Mononuclear cell (primary cell): ENCODE measurements around the gene GBF1. TPM values are rescaled to one million over a fixed set of nuclear protein-coding genes. Genes with fewer than 3 reads are reported as not detected.

ENCODE experiments used
- H3K27me3 ChIP-seq: 2 replicates; pipeline ENCODE4 v1.6.0; 2011; ENCODE audit warnings: low read length, control low read depth; ENCODE audit not compliant: insufficient read depth
- H3K4me1 ChIP-seq: 2 replicates; pipeline ENCODE4 v1.5.1; 2011; ENCODE audit warnings: mild to moderate bottlenecking, low read length, control low read depth; ENCODE audit not compliant: insufficient read depth
- H3K4me3 ChIP-seq: 2 replicates; pipeline ENCODE4 v1.5.1; 2011; ENCODE audit warnings: mild to moderate bottlenecking, low read length, moderate library complexity
- H3K9me3 ChIP-seq: 2 replicates; pipeline ENCODE4 v1.5.1; 2011; ENCODE audit warnings: low read depth, mild to moderate bottlenecking, control low read depth, low read length
- total RNA-seq: library from RNA; depleted of rRNA; stranded (reverse); fragments of >200 nt; gene quantifications from one replicate; pipeline ENCODE4 v1.2.3, GENCODE V29; 2012

The GBF1 gene
- total RNA-seq, 1 donor, result 16.7 TPM

DNA sequence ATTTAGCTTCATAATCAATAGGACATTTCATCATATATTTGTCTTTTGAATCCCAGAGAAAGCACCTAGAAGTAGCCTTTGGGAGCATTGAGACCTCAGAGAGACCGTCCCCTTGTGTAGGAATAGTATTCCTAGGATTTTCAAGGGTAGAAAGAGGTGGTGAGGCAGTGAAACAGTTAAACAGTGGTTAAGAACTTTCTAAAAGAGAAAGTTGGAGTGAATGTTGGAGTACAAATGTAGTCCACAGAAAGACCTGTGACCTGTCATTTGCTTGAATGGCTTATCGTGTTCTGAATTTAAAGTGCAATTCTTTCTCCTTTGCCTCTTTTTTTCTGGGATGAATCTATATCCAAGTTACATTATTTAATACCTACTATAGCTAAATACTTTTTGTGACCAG is 30.0 kb downstream of the GBF1 start:
- H3K9me3 ChIP-seq, result no peaks in the 10 kb centered on the region
- no peak overlapping the region for H3K4me3 ChIP-seq
- peaks cover 14% of the 10 kb centered on the region for H3K4me1 ChIP-seq

DNA sequence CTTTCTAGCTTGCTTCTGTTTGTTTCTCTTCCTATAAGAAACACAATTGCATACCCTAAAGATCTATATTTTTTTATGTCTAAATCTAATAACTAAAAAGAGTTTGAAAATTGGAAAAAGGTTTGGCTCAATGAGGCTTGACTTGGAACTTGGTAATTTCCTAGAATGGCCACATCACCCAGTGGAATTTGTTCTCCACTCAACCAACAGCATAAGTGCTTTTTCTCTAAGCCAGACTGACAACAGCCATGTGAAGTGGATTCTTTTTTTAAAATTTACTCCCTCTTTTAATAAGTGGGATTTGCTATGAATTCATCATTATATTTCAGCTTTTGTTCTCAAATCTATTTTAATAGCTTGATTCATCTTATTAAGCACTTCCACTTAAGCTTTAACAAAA is 33.8 kb downstream of the GBF1 start:
- H3K4me1 ChIP-seq, result peaks cover 16% of the 10 kb centered on the region
- no peak overlapping the region for H3K4me3 ChIP-seq
- H3K27me3 ChIP-seq, result no peaks in the 10 kb centered on the region
- H3K9me3 ChIP-seq, result no peaks in the 10 kb centered on the region

More for the DNA sequence above, 30.0 kb downstream of the GBF1 start:
- H3K27me3 ChIP-seq, result no peaks in the 10 kb centered on the region

DNA sequence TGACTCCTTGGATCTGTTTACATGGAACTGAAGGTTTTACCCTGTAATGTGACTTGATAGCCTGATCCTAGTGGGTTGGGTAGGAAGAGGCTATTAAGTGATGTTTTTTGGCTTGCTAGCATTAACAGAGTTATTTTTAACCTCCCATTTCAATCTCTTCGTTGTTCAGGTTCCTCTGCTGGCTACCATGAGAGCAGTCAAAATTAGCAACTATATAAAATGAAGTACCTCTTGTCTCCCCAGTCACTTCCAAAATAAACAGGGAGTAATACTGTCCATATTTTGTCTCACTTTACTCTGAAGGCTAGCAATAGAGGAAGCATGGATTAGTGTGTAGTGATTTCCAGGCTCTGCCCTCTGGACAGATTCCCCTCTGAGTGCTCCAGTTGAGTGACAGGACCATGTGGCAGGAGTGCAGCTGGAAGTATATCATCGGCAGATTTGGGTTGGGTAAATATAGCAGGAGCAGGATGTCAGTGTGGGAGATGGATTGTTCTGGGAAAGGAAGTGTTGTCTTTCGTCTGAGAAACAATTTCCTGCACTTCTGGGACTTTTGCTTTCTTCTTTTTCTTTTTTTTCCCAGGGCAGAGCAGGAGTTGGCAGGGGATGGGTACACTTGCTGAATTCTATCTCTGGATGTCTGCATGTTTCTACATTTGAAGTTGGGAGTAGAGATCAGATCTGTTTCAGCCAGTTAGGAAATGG is 35.2 kb downstream of the GBF1 start:
- no peaks in the 10 kb centered on the region for H3K27me3 ChIP-seq

DNA sequence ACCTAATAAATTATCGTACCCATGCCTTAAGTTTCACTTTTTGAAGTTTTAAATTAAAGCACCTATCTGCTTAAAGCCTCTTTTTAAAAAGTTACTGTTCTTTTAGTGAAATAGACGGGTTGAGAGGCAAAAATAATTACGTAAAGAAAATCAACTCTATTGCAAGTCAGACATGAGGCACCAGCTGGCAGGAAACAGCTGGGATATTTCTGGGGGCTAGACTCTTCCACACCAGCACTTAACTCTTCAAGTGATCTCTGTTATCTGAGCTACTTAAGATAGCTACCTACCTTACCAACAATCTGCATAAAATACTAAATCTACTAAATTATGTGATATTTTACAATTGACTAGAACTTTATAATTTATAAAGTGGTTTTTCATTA is 35.8 kb downstream of the GBF1 start:
- Histone ChIP-seq H3K4me3 (no peak overlapping the region), H3K4me1 (peaks cover 16% of the 10 kb centered on the region), H3K9me3 (no peaks in the 10 kb centered on the region)

More for the DNA sequence above, 35.2 kb downstream of the GBF1 start:
- Histone ChIP-seq H3K9me3 (no peaks in the 10 kb centered on the region), H3K4me3 (no peak overlapping the region), H3K4me1 (peaks cover 16% of the 10 kb centered on the region)

DNA sequence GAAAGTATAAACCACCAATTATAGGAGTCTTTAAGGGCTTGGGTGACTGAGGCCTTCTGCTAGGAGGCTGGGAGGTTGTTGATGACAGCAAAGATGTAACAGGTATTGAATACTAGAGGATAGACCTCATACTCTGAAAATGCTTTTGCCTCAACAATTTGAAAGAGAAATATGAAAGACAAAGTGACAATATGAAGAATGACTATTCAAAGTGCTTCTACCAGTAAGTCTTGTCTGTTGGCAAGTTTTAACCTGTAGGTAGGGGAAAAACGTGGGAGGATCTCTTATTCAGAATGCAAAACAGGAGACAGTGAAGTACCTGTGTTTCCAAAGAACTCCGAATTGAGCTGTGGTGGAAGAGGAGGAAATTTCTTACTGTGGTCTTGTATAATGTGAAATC is 38.2 kb downstream of the GBF1 start:
- Histone ChIP-seq H3K9me3 (no peaks in the 10 kb centered on the region), H3K27me3 (no peaks in the 10 kb centered on the region), H3K4me1 (peaks cover 16% of the 10 kb centered on the region), H3K4me3 (no peak overlapping the region)

More for the DNA sequence above, 35.8 kb downstream of the GBF1 start:
- H3K27me3 ChIP-seq, result no peaks in the 10 kb centered on the region

DNA sequence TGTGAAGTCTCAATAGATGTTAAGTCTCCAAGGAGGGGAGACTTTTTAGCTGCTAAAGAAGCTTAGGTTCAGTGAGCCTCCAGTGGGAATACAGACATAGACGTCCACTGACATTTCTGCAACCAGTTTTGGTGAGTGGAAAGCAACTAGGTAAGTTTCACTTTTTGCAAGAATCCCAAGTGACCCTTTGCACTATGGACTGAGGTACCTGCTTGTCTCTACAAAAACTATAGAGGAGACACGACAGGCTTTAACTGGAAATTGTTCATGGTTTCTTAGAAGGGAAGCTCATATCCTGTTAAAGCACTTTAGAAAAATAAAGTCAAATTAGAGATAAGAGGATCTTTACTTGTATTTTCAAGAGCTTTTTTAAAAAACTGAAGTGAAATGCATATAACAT is 38.6 kb downstream of the GBF1 start:
- Histone ChIP-seq H3K4me3 (no peak overlapping the region), H3K4me1 (peaks cover 16% of the 10 kb centered on the region), H3K27me3 (no peaks in the 10 kb centered on the region), H3K9me3 (no peaks in the 10 kb centered on the region)

DNA sequence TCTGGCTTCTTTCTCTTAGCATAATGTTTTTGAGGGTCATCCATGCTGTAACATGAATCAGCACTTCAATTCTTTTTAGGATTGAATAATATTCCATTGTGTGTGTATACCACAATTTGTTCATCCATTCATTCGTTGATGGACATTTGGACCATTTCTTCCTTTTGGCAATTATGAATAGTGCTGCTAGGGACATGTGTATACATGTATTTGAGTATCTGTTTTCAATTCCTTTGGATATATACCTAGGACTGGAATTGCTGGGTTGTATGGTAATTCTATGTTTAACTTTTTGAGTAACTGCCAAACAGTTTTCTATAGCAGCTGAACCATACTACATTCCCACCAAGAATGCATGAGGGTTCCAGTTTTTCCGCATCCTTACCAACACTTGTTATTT is 39.2 kb downstream of the GBF1 start:
- Histone ChIP-seq H3K4me3 (no peak overlapping the region), H3K9me3 (no peaks in the 10 kb centered on the region), H3K4me1 (peaks cover 15% of the 10 kb centered on the region), H3K27me3 (no peaks in the 10 kb centered on the region)

DNA sequence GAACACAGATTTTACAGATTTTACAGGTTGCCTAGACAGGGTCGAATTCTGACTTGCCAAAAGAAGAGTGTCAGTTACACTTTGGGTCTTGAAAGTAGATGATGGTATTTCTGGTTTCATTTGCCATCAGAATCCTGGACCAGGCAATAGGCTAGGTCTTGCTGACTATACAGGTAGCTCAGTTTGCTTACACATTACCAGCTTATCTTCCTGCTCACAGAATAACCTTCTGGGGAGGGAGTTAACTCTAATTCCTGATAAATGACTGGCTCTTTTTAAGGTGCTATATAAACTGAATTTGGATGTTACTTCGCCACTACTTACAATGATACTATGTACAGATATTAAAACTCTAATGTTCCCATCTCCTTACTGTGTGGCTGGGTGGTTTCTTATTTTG is 39.8 kb downstream of the GBF1 start:
- peaks cover 9% of the 10 kb centered on the region for H3K4me1 ChIP-seq
- no peak overlapping the region for H3K4me3 ChIP-seq
- H3K27me3 ChIP-seq, result no peaks in the 10 kb centered on the region
- H3K9me3 ChIP-seq, result no peaks in the 10 kb centered on the region

DNA sequence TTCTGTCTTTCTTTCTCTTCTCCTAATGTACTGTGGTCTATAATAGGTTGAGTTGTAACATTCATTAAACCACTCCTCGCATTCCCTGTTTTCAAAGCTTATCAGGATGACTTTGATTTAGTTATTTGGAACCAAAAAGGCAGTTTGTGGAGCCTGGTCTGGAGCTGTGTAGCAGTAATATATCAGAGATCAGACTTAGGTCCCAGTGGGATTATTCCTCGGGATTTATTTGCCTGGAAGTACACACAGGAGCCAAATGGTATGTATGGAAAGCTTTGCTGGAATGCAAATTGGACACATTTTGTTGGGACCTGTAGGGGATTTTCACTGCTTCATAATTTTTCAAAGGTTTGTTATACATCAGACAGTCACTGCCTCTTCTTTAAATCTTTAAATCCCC is 40.9 kb downstream of the GBF1 start:
- Histone ChIP-seq H3K9me3 (no peaks in the 10 kb centered on the region), H3K27me3 (no peaks in the 10 kb centered on the region), H3K4me1 (no peaks in the 10 kb centered on the region), H3K4me3 (no peak overlapping the region)

DNA sequence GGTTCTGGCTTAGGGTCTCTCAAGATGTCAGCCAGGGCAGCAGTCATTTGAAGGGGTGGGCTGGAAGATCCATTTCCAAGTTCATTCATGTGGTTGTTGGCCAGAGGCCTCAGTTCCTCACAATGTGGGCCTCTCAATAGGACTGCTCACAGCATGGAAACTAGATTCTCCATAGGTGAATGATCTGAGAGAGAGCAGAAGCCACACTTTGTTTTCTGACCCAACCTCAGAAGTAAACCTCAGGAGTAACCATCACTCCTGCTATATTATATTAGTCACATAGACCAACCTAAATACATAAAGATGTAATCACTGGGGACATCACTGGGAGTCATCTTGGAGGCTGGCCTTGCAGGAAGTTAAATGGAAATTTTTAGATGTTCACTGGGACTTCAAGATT is 42.2 kb downstream of the GBF1 start:
- Histone ChIP-seq H3K9me3 (no peaks in the 10 kb centered on the region), H3K4me3 (no peak overlapping the region), H3K27me3 (no peaks in the 10 kb centered on the region), H3K4me1 (no peaks in the 10 kb centered on the region)

DNA sequence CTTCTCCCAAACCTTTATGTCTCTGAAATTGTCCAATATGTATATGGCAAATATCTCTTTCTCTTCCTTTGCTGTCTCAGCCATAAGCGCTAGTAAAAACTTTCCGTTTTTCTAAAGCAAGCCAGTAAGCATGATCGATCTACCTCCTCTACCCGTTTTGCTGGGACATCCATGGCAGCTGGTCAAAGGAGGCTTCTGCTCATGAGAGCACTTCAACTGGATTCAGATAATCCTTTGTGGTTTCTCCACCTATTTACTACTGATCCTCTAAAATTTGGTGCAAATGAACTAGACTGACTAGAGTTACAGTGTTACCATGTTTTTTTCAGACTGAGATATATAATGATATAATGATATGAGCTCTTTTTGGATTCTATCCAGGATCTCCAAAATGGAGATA is 42.7 kb downstream of the GBF1 start:
- H3K4me3 ChIP-seq, result no peak overlapping the region
- no peaks in the 10 kb centered on the region for H3K4me1 ChIP-seq
- H3K27me3 ChIP-seq, result no peaks in the 10 kb centered on the region
- H3K9me3 ChIP-seq, result no peaks in the 10 kb centered on the region

DNA sequence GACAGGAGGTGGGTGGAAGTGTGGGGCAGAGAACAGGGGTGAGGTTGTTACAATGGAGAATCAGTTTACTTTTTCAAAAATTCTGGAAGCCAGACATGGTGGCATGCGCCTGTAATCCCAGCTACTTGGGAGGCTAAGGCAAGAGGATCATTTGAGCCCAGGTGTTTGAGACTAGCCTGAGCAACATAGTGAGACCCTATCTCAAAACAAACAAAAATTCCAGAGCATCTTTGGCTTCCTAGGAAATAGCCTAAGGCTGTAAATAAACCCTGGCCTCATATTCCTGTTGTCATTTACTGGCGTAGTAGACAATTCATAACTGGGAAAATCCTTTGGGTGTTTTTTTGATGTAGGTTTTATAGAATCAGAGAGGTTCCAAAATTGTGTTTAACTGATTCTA is 44.0 kb downstream of the GBF1 start:
- Histone ChIP-seq H3K4me3 (no peak overlapping the region), H3K4me1 (no peaks in the 10 kb centered on the region), H3K27me3 (no peaks in the 10 kb centered on the region), H3K9me3 (no peaks in the 10 kb centered on the region)

DNA sequence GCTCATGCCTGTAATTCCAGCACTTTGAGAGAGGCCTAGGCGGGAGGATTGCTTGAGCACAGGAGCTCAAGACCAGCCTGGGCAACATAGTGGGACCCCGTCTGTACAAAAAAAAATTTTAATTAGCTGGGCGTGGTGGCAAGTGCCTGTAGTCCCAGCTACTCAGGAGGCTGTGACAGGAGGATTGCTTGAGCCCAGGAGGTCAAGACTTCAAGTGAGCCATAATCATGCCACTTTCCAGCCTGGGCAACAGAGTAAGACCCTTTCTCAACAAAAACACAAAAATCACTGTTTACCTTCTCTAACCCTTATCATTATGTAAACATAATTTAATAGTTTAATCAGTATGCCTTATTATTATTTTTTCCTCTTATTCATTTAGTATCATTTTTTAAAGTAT is 44.5 kb downstream of the GBF1 start:
- Histone ChIP-seq H3K4me3 (no peak overlapping the region), H3K4me1 (no peaks in the 10 kb centered on the region), H3K27me3 (no peaks in the 10 kb centered on the region), H3K9me3 (no peaks in the 10 kb centered on the region)

DNA sequence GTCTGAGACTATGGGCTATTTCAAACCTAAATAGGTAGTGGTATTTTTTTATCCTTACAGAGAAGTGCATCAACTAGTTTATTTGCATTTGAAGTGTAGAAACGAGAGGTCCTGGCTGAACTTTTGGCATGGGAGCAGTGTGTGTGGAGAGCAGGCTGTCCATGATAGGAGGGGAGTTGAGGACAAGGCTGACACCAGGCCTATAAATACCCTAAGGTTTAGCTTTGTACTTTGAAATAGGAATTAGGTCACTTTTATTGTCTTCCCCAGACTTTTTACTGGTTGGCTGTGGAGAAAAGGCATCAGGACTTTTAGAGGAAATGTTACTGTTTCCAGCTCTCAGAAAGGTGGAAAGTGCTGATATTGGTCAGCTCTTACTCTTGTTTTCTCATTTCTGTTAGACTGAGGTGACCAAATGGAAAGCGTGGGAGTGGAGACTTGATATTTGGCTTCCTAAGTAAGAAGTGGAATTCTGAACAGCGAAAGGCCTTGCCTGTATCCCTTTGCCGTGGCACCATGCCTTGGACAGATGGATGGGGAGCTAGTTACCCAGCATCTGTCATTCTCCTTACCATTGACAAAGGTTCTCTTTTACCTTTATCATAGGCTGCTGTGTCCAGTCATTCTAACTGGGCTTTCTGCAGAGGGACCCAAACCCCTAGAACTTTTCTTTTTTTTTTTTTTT is 46.0 kb downstream of the GBF1 start:
- H3K4me3 ChIP-seq, result no peak overlapping the region
- H3K4me1 ChIP-seq, result no peaks in the 10 kb centered on the region
- no peaks in the 10 kb centered on the region for H3K27me3 ChIP-seq
- no peaks in the 10 kb centered on the region for H3K9me3 ChIP-seq

DNA sequence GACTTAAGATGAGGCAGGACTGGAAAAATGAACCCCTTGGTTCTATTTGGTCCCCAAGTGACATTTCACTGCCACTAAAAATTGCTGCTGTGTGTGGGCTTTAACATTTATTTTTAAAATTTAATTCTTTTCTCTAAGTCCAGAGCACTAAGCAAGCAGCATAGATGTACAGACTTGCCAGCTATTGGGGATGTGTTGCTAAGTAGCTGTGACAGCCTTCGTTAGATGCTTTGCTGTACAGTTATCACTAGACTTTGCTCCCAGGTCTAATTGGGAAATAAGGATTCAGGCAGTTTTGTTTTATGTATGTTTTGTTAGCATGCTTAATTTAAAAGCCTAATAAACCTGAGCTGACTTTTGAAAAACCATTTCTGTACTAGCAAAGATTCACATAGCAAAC is 51.8 kb downstream of the GBF1 start:
- H3K4me1 ChIP-seq, result no peaks in the 10 kb centered on the region
- no peak overlapping the region for H3K4me3 ChIP-seq
- no peaks in the 10 kb centered on the region for H3K27me3 ChIP-seq
- no peaks in the 10 kb centered on the region for H3K9me3 ChIP-seq

DNA sequence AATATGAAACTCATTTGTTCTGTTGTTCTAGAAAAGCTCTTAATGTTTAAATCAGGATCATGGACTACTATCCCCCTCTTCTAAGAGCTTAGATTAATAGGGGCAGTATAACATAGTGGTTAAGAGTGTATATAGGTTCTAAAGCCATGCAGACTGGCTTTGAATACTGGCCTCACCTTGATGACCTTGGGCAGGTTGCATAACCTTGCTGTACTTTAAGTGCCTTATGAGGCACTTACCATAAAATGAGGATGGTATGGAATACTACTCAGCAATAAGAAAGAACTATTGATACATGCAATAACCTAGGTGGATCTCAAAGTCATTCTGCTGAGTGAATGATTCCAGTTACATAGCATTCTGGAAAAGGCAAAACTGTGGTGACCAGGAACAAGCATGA is 53.6 kb downstream of the GBF1 start:
- Histone ChIP-seq H3K9me3 (no peaks in the 10 kb centered on the region), H3K27me3 (no peaks in the 10 kb centered on the region), H3K4me3 (no peak overlapping the region), H3K4me1 (no peaks in the 10 kb centered on the region)
